NCI-H526 (cell line): Measurements from ENCODE around the gene ITGA1.
"Not testable (repeated sequence)": the region's sequence is repeated elsewhere in the genome, so short reads cannot be mapped to it uniquely, and the experiment has no call there.

Experiments
- DNase-seq, 2 experiments: peaks; one replicate each; lab custom pipeline; 2025; lab: John Stamatoyannopoulos, UW

ITGA1 gene

GRCh38 chr5:52801329-52801728 lies 13.6 kb downstream of the ITGA1 start:
- DNase-seq: peak in 1 of 2 experiments; percentile 5

- no peak for DNase-seq
Observed at GRCh38 chr5:52802272-52802973, 14.7 kb downstream of the ITGA1 start.

- DNase-seq: no peak
Observed at GRCh38 chr5:52802974-52803336, 15.2 kb downstream of the ITGA1 start.

- DNase-seq: no peak
Observed at GRCh38 chr5:52804387-52804791, 16.7 kb downstream of the ITGA1 start.

- DNase-seq: no peak
Observed at GRCh38 chr5:52804981-52805380, 17.3 kb downstream of the ITGA1 start.

- DNase-seq: no peak
Observed at GRCh38 chr5:52805615-52806014, 17.9 kb downstream of the ITGA1 start.

- DNase-seq: no peak
Observed at GRCh38 chr5:52807037-52807436, 19.3 kb downstream of the ITGA1 start.

GRCh38 chr5:52807723-52808122 lies 20.0 kb downstream of the ITGA1 start:
- no peak for DNase-seq

- no peak for DNase-seq
Observed at GRCh38 chr5:52808316-52808901, 20.7 kb downstream of the ITGA1 start.

- DNase-seq: no peak
Observed at GRCh38 chr5:52809884-52810283, 22.2 kb downstream of the ITGA1 start.

GRCh38 chr5:52810426-52810825 lies 22.7 kb downstream of the ITGA1 start:
- DNase-seq: no peak

GRCh38 chr5:52811067-52811749 lies 23.5 kb downstream of the ITGA1 start:
- DNase-seq: no peak

- DNase-seq: no peak
Observed at GRCh38 chr5:52814352-52815148, 26.8 kb downstream of the ITGA1 start.

- DNase-seq: no peak
Observed at GRCh38 chr5:52817818-52818217, 30.1 kb downstream of the ITGA1 start.

- no peak for DNase-seq
Observed at GRCh38 chr5:52818360-52818759, 30.6 kb downstream of the ITGA1 start.

- not testable (repeated sequence) for DNase-seq
Observed at GRCh38 chr5:52818807-52819206, 31.1 kb downstream of the ITGA1 start.

- no peak for DNase-seq
Observed at GRCh38 chr5:52821901-52822300, 34.2 kb downstream of the ITGA1 start.

GRCh38 chr5:52822437-52822836 lies 34.7 kb downstream of the ITGA1 start:
- peak; percentile 1 to 5 for DNase-seq

- DNase-seq: no peak
Observed at GRCh38 chr5:52824827-52825226, 37.1 kb downstream of the ITGA1 start.

GRCh38 chr5:52825826-52826225 lies 38.1 kb downstream of the ITGA1 start:
- DNase-seq: no peak

GRCh38 chr5:52827815-52828214 lies 40.1 kb downstream of the ITGA1 start:
- no peak for DNase-seq

- no peak for DNase-seq
Observed at GRCh38 chr5:52829664-52830063, 41.9 kb downstream of the ITGA1 start.

- DNase-seq: no peak
Observed at GRCh38 chr5:52830650-52831049, 42.9 kb downstream of the ITGA1 start.
